ENCODE results near the gene PSME2.
A peak's percentile ranks its signal among the peaks of the same experiment; 100 is the strongest.

The PSME2 gene

GRCh38 chr14:24164518-24164991 lies 18.1 kb upstream of the PSME2 start:
- H3K27me3 ChIP-seq (ENCODE audit: insufficient read depth, poor library complexity, severe bottlenecking): no peaks in the 10 kb centered on the region
- H3K4me3 ChIP-seq (replicated peaks; ENCODE audit: insufficient read depth, low read length): no peak overlapping the region
- TF ChIP-seq GABPA (IDR thresholded peaks at IDR 0.05; ENCODE audit: low read depth) (no peak), POLR2AphosphoS5 (IDR thresholded peaks at IDR 0.05; ENCODE audit: low read depth) (no peak), CTCF (IDR thresholded peaks at IDR 0.05; ENCODE audit: insufficient read depth, low read length) (no peak), REST (IDR thresholded peaks at IDR 0.05; ENCODE audit: insufficient replicate concordance, low read depth) (no peak), SPI1 (IDR thresholded peaks at IDR 0.05; ENCODE audit: borderline replicate concordance, low read depth) (no peak)
- no peak for DNase-seq (ENCODE audit: low read depth in 1 of 2, low spot score in 1 of 2)
- H3K27ac ChIP-seq (replicated peaks): no peak overlapping the region

GRCh38 chr14:24162093-24162492 lies 15.7 kb upstream of the PSME2 start:
- Histone ChIP-seq H3K27me3 (ENCODE audit: insufficient read depth, poor library complexity, severe bottlenecking) (no peaks in the 10 kb centered on the region), H3K4me3 (replicated peaks; ENCODE audit: insufficient read depth, low read length) (no peak overlapping the region), H3K27ac (replicated peaks) (no peak overlapping the region)
- no peak for DNase-seq (ENCODE audit: low read depth in 1 of 2, low spot score in 1 of 2)
- TF ChIP-seq REST (IDR thresholded peaks at IDR 0.05; ENCODE audit: insufficient replicate concordance, low read depth): no peak
- no peak for TF ChIP-seq GABPA (IDR thresholded peaks at IDR 0.05; ENCODE audit: low read depth)
- TF ChIP-seq POLR2AphosphoS5 (IDR thresholded peaks at IDR 0.05; ENCODE audit: low read depth): no peak
- TF ChIP-seq SPI1 (IDR thresholded peaks at IDR 0.05; ENCODE audit: borderline replicate concordance, low read depth): no peak
- no peak for TF ChIP-seq CTCF (IDR thresholded peaks at IDR 0.05; ENCODE audit: insufficient read depth, low read length)

- Histone ChIP-seq H3K4me3 (replicated peaks; ENCODE audit: insufficient read depth, low read length) (peak within 1 kb of the TSS; percentile 33), H3K27me3 (ENCODE audit: insufficient read depth, poor library complexity, severe bottlenecking) (no peaks in the 10 kb centered on the region), H3K27ac (replicated peaks) (peak within 1 kb of the TSS; percentile 32; the same call in 1 of the 2 replicates)
- TF ChIP-seq CTCF (IDR thresholded peaks at IDR 0.05; ENCODE audit: insufficient read depth, low read length) (peak; percentile 94), REST (IDR thresholded peaks at IDR 0.05; ENCODE audit: insufficient replicate concordance, low read depth) (no peak), POLR2AphosphoS5 (IDR thresholded peaks at IDR 0.05; ENCODE audit: low read depth) (peak; percentile 59)
- DNase-seq (ENCODE audit: low read depth in 1 of 2, low spot score in 1 of 2): peak; percentile 91 to 93
These were observed 14.7 kb upstream of the PSME2 start, which contains the start of gene IRF9 for GRCh38 chr14:24160850-24161804. IRF9 (plus strand) TSS chr14:24161265; CDS start chr14:24162145, 880 bp downstream.
